DND-41 (cell line): ENCODE data around the gene MYH9.

Source experiments
- CTCF ChIP-seq: IDR thresholded peaks from 2 replicates; pipeline ENCODE4 v1.5.1; 2012; ENCODE audit warnings: borderline replicate concordance, low read length, moderate library complexity, mild to moderate bottlenecking; ENCODE audit not compliant: poor library complexity, severe bottlenecking; ENCODE audit errors: extremely low read depth
- EZH2 ChIP-seq: IDR thresholded peaks from 3 replicates; pipeline ENCODE4 v1.6.1; 2012; ENCODE audit warnings: borderline replicate concordance, low read depth, mild to moderate bottlenecking, moderate library complexity, low read length, inconsistent platforms; ENCODE audit not compliant: severe bottlenecking

- no peak for TF ChIP-seq CTCF
- TF ChIP-seq EZH2, result no peak
Measured at GRCh38 chr22:36329254-36330078, 58.3 kb downstream of the MYH9 start.
